GM12874 (cell line): ENCODE data around the gene ABCG1.
A peak's percentile ranks its signal among the peaks of the same experiment; 100 is the strongest.

Experiments used
- TF ChIP-seq, protein P1 (sequence below): IDR thresholded peaks from 2 replicates; pipeline ENCODE4 v1.5.1; 2011; ENCODE audit warnings: low read depth, mild to moderate bottlenecking, control low read depth, low read length, moderate library complexity; ENCODE audit not compliant: insufficient read depth

Gene ABCG1

DNA sequence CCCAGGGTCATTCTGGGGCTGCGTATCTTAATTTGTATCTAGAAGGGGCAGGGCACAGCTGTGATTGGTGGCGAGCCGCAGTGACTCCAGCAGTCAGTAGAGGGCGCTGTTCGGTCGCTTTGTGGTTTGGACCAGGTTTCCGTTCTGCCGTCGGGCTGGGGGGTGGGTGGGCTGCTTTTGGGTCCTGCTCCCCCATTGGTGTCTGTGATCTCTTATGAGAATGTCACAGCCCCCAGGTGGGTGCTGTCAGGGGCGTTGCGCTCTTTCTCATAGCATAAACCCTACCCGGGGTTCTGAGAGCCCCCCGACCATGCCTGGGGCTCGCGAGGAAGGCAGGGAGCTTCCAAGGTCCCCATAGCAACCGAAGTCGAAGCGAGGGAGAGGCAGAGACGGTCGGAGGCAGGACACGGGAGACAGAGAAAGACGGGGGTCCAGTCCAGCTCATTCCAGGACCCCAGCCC lies 90.8 kb downstream of the ABCG1 start:
- TF ChIP-seq, protein P1, sequence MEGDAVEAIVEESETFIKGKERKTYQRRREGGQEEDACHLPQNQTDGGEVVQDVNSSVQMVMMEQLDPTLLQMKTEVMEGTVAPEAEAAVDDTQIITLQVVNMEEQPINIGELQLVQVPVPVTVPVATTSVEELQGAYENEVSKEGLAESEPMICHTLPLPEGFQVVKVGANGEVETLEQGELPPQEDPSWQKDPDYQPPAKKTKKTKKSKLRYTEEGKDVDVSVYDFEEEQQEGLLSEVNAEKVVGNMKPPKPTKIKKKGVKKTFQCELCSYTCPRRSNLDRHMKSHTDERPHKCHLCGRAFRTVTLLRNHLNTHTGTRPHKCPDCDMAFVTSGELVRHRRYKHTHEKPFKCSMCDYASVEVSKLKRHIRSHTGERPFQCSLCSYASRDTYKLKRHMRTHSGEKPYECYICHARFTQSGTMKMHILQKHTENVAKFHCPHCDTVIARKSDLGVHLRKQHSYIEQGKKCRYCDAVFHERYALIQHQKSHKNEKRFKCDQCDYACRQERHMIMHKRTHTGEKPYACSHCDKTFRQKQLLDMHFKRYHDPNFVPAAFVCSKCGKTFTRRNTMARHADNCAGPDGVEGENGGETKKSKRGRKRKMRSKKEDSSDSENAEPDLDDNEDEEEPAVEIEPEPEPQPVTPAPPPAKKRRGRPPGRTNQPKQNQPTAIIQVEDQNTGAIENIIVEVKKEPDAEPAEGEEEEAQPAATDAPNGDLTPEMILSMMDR = peak; percentile 88

DNA sequence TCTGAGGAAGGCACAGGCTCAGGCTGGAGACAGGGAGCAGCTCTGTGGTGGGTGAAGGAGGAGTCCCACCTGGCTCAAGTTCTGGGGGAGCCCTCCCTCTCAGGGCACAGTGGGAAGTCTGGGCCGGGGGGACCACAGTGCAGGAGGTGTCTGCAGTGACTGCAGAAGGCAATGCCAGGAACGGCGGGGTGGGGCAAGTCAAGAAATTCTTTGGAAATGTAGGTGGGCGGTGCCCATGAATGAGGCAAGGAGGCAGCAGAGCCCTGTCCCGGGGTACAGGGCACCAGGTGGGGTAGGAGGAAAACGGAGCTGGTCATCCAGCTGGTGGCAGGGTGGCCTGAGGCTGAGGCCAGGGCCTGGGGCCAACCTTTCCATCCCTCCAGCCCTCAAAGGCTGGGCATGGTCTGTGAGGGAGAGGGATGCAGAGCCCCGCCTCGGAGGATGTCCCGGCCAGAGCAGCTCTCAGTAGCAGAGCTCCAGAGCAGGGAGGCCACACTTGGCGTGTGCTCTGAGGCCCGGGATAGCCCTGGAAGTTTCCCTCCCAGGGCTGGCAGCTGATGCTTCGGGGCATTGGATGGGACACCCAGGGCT lies 91.6 kb downstream of the ABCG1 start:
- TF ChIP-seq, protein P1 = no peak

DNA sequence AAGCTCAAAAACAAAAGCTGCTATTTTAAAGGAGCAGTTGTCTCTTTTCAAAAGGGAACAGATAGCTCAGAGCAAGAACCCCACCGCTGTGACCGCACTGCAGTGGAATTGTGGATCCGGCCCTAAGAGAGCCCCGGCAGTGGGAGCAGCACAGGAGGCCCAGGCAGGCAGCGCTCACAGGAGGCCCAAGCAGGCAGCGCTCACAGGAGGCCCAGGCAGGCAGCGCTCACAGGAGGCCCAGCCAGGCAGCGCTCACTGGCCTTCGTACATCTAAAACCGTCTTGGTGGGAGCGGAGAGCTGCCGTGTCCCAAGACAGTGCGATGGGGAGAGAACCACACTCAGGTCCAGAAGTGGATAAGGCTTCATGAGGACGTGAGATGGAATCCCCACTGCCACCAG lies 92.2 kb downstream of the ABCG1 start:
- TF ChIP-seq, protein P1 = no peak

DNA sequence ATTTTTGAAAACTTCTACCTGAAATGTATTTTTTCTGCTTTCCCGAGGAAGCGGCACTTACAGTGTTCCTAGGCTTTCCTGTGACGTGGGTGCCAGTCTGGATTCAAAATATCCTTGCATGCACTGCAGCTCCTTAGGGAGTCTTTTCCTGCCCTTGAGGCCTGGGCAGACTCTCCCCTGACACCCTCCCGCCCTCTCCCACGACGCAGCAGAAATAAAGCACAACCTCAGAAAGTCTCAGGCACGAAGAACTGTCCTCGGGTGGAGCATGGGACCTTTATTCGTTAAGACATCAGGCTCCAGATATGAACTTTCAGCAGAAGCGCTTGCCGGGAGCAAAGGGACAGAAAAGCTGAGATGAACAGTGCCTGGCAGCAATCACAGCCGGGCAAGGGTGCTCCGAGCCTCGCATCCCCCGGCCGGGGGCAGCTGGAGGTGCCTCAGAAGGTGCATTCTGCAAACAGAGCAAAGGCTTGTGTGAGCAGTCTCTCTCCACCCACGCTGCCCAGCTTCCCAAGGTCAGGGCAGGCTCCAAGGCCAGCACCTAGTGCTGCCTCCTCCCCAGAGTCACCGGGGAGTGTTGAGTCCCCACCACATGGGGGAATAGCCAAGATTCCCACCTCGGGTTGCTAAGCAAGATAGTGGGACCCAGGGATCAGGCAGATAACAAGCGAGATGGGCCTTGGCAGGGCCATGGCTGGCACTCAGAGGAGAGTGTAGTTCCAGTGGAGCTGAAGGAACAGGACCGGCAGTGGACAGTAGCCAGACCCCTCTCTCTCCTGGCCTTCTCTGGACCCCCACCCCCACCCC lies 93.1 kb downstream of the ABCG1 start:
- TF ChIP-seq, protein P1 = no peak

DNA sequence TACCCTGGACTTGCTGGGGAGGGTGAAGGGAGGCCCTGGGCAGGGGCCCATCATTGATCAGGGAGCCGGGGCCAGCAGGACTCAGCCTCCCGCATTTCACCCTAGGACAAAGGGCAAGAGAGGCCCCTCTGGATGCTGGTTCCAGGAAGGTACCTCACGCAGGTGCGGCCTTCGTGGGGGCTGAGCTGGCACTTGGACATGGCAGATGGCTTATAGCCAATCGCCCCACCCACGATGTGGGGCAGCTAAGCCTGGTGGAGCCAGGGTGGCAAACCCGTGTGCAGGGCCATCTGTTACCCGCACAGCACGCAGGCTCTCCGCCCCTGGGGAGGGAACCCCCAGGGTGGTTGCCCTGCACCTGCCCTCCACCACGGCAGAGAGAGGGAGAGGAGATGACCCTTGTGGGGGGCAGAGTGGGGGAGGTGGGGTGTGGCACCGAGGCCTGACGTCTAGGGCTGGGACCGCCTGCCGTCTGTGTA lies 93.7 kb downstream of the ABCG1 start:
- TF ChIP-seq, protein P1 = no peak

DNA sequence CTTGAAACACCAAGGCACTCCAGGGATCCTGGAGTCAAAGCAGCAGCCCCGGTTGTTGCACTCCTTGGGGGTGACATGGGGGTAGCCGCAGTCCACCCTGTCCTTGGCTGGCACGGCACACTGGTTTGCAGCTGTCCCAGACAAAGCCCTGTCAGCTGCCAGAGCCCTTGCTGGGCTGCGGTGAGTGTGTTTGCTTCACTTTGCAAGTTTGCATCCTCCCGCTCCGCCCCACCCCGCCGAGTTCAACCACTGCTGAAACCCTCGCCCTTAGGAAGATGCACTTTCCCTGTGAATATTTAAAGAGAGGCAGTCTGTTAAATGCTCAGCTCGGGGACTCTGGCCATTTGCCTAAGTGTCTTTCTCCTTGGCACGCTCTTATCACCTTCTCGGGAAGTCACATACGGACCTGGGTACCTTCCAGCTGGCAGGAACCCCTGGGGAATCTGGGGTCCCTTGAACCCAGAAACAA lies 94.6 kb downstream of the ABCG1 start:
- TF ChIP-seq, protein P1 = no peak

DNA sequence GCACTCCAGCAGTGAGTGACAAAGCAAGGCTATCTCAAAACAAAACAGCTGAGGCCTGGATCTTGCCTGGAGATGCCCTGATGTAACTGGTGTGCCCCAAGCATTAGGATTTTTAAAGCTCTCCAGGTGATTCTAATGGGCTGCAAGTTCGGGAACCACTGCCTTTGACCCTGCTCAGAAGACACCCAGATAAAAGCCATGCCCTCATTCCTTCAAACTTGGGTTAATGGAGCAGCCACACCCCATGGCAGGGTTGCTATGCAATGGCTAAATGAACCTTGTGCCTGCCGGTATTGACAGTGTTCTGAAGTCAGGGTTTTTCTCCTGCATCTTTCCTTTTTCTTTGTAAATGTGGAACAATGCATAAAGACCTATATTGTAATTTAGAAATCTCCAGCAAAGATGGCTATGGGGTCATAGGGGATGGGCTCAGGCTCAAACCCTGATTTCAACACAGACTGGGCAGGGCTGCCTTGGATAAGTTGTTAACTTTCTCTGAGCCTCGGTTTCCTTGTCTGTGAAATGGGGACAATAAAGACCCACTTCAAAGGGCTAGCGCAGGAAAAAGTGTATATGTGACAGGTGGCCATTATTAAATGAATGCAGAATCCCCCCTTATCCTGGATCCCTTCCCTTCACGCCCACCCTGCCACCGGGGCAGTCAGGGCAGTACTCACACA lies 95.8 kb downstream of the ABCG1 start:
- TF ChIP-seq, protein P1 = no peak
